GM18951 (cell line): ENCODE measurements around the gene VSNL1.

ENCODE experiments used
- POLR2A ChIP-seq: IDR thresholded peaks from 4 replicates; pipeline ENCODE4 v1.6.1; 2011; ENCODE audit warnings: mild to moderate bottlenecking; ENCODE audit not compliant: insufficient read length, insufficient read depth; ENCODE audit errors: extremely low read depth
- in situ Hi-C: fragments of 300-500 bp; cut with MboI; formaldehyde crosslinking; loops from one replicate; pipeline ENCODE4 v1.12.0; 2022; ENCODE audit warnings: low sequenced_read_pairs, mixed read lengths, inconsistent platforms; ENCODE audit not compliant: unreplicated experiment

VSNL1 gene

GRCh38 chr2:17638196-17638743, 97.8 kb downstream of the VSNL1 start:
- no peak for TF ChIP-seq POLR2A
- in situ Hi-C loops = no loop called here

- TF ChIP-seq POLR2A = no peak
- in situ Hi-C loops = no loop called here
These were observed 99.9 kb downstream of the VSNL1 start for GRCh38 chr2:17640406-17640805.

- in situ Hi-C loops = no loop called here
- no peak for TF ChIP-seq POLR2A
These were observed 102.6 kb downstream of the VSNL1 start for GRCh38 chr2:17643031-17643615.

GRCh38 chr2:17644997-17645720, 104.7 kb downstream of the VSNL1 start:
- TF ChIP-seq POLR2A = no peak
- in situ Hi-C loops = no loop called here

- TF ChIP-seq POLR2A = no peak
- in situ Hi-C loops = no loop called here
These were observed 105.6 kb downstream of the VSNL1 start for GRCh38 chr2:17646081-17646554.

GRCh38 chr2:17646838-17647701, 106.6 kb downstream of the VSNL1 start:
- in situ Hi-C loops = no loop called here
- TF ChIP-seq POLR2A = no peak

- TF ChIP-seq POLR2A = no peak
- in situ Hi-C loops = no loop called here
These were observed 108.1 kb downstream of the VSNL1 start for GRCh38 chr2:17648581-17648980.

- in situ Hi-C loops = no loop called here
- TF ChIP-seq POLR2A = no peak
These were observed 108.5 kb downstream of the VSNL1 start for GRCh38 chr2:17649026-17649425.

GRCh38 chr2:17652681-17653394, 112.3 kb downstream of the VSNL1 start:
- no peak for TF ChIP-seq POLR2A
- in situ Hi-C loops = no loop called here

GRCh38 chr2:17657759-17658158, 117.3 kb downstream of the VSNL1 start:
- no peak for TF ChIP-seq POLR2A
- in situ Hi-C loops = no loop called here

GRCh38 chr2:17658251-17658843, 117.9 kb downstream of the VSNL1 start:
- in situ Hi-C loops = no loop called here
- no peak for TF ChIP-seq POLR2A

GRCh38 chr2:17660219-17660618, 119.7 kb downstream of the VSNL1 start:
- in situ Hi-C loops = no loop called here
- TF ChIP-seq POLR2A = no peak

GRCh38 chr2:17661460-17661859, 121.0 kb downstream of the VSNL1 start:
- TF ChIP-seq POLR2A = no peak
- in situ Hi-C loops = no loop called here

GRCh38 chr2:17662723-17663122, 122.2 kb downstream of the VSNL1 start:
- no peak for TF ChIP-seq POLR2A
- in situ Hi-C loops = no loop called here
